Activated CD8-positive, alpha-beta memory T cell treated with anti-CD3 and anti-CD28 coated beads for 1 hour (primary cell): ENCODE results near the gene GLTP.
A peak's percentile ranks its signal among the peaks of the same experiment; 100 is the strongest.

Experiments used
- DNase-seq, 2 donors: peaks; one replicate each; pipeline ENCODE4 v3.0.0-alpha.2; 2020; ENCODE audit warnings: low read depth in 1 of 2; ENCODE audit errors: extremely low read depth in 1 of 2

The GLTP gene

GRCh38 chr12:109844983-109845823 lies 35.1 kb downstream of the GLTP start:
- DNase-seq: peak; percentile 69 to 87

DNA sequence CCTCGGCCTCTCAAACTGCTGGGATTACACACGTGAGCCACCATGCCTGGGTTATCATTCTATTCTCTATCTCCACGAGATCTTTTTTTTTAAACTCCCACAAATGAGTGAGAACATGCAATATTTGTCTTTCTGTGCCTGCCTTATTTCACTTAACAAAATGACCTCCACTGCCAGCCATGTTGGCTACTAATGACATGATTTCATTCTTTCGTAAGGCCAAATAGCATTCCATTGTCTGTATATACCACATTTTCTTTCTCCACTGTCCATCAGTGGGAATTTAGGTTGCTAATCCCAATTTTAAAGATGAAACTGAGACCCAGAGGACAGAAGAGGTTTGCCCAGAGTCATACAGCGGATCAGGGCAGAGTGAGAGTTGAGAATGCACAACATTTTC lies 36.2 kb downstream of the GLTP start:
- DNase-seq: no peak

DNA sequence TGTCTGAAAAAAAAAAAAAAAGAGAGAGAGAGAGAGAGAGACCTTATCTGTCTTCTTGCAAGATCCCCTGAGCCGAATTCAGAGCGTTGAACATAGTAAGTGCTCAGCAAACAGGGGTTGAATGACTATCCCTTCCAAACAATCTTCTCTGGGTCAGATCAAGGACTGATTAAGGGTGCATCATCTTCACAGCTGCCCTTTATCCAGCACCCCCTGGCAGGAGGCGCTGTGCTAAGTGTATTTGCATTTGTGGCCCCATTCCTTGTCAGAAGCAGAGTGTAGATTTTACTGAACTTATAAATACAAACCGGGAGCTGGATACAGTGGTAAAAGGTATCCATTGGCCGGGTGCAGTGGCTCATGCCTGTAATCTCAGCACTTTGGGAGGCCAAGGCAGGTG lies 38.3 kb downstream of the GLTP start:
- DNase-seq: no peak

GRCh38 chr12:109841356-109841755 lies 39.0 kb downstream of the GLTP start:
- no peak for DNase-seq

GRCh38 chr12:109840305-109841074 lies 39.9 kb downstream of the GLTP start:
- no peak for DNase-seq

- DNase-seq: no peak
Observed at GRCh38 chr12:109839444-109839843, 40.9 kb downstream of the GLTP start.

- no peak for DNase-seq
Observed at GRCh38 chr12:109836916-109837315, 43.4 kb downstream of the GLTP start.

DNA sequence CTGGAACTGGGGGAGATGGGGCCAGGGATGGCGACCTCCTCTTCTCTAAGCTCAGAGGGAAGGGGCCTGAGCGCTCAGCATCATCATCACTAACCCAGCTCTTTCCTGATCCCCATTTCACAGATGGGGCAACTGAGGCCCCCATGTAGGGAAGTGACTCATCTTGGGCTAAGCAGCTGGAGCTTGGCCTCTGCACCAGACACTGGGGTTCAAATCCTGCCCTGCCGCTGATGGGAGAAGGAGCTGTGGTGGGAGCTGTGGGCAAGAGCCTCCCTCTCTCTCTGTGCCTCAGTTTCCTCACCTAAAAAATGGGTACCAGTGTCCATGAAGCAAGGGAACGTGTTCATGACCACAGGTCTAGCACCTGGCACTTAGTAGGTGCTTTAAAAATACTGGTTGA lies 44.5 kb downstream of the GLTP start:
- DNase-seq: no peak

DNA sequence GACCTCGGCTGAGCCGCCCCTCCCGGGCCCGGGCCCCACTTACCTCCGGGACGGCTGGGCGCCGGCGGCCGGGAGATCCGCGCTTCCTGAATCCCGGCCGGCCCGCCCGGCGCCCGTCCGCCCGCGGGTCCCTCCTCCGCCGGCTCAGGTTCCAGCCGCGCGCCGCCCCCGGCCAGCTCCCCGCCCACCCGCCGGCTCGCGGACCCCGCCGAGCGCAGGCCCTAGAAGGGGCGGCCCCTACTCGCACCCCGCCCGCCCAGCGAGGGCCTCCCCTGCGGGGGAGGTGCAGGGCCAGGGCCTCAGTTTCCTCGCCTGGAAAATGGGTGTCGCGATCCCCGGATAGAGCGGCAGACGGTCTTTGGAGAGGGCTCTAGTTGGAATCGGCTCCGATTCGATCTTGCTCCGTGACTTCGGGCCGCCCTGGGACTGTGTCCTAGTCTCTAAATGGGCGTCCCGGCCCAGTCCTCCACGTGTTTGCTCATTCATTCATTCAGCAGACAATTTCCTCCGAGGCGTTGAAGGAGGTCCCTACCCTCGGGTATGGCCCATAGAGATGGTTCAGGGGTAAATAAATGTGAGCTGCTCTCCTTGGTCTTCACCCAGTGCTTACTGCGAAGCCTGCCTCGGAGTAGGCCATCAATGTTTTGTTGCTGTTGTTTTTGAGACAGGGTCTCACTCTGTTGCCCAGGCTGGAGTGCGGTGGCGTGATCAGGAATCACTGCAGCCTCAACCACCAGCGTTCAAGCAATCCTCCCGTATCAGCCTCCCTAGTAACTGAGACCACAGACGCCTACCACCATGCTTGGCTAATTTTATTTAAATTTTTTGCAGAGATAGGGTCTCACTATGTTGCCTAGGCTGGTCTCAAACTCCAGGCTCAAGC lies 46.8 kb downstream of the GLTP start, which contains the start of gene TRPV4:
TSS of gene TRPV4 (minus strand) at position 92 of the 883 bp plus-strand sequence. CDS start 18,602 bp downstream, outside the sequence.
- no peak for DNase-seq

GRCh38 chr12:109832541-109833306 lies 47.6 kb downstream of the GLTP start:
- no peak for DNase-seq

- no peak for DNase-seq
Observed at GRCh38 chr12:109831929-109832328, 48.4 kb downstream of the GLTP start.

- DNase-seq: no peak
Observed at GRCh38 chr12:109831365-109831764, 49.0 kb downstream of the GLTP start.

DNA sequence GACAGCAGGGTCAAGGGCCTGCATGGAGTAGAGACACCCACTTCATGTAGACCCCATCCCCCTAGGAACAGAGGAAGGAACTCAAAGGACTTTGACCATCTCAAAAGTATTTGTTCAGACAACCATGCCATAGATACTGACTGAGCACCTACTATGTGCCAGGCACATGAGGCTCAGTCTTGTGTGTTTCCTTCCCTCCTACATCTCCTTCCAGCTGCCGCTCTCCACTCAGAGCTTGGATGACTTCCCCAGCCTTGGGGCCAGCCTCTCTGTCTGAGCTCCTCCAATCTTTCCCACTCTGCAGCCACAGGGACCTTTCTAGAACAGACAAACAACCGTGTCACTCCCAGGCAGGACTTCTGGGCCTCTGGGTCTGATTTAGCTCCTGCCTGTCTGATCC lies 49.6 kb downstream of the GLTP start:
- DNase-seq: no peak

DNA sequence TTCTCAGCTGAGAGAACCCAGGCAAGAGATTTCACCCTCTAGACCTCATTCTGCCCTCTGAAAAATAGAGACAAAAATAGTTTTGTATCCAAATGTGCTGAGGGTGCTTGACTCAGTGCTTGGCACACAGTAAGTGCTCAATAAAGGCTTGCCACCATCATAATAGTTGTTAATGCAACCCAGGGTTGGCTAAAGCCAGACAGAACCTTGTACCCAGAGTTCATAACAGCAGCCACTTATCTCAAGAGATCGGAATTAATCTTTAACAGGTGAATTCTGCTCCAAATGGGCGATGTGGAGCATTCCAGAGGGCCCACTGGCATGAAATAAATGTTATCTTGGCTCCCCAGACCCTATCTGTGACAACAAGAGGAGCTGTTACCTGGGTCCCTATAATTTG lies 50.1 kb downstream of the GLTP start:
- DNase-seq: no peak

DNA sequence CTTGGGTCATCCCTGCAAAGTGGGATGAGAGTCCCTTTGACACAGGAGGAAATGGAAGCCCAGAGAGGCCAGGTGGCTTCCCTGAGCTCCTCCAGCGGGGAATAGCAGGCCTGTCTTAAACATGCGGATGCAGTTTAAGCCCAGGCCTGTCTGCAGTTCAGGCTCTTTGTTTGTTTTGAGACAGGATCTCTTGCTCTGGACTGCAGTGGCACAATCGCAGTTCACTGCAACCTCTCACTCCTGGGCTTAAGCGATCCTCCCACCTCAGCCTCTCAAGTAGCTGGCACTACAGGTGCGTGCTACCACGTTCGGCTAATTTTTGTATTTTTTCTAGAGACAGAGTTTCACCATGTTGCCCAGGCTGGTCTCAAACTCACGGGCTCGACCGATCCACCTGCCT lies 50.7 kb downstream of the GLTP start:
- no peak for DNase-seq

DNA sequence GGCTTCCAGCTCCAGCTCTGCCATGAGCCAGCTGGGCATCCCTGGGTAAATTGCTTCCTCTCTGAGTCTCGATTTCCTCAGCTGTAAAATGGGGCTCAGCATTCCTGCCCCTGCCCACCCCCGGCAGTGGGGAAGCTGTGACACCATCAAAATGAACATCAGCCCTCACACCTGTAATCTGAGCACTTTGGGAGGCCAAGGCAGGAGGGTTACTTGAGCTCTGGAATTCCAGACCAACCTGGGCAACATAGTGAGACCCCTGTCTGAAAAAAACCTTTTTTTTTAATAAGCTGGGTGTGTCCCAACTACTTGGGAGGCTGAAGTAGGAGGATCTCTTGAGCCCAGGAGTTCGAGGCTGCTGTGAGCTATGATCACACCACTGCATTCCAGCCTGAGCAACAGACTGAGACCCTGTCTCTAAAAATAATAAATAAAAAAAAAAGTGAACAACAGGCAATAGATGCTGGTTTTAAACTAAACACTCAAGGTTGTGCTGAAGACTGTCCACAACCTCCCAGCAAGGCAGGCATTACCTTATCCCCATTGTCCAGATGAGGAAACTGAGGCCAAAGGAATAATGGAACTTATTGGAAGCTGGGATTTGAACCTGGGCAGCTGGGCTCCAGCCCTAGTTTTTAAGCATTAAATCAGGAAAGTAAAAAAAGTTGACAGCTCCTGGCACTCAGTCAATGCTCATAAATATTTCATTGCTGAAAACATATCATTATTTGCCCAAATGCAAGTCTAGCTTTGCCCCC lies 51.4 kb downstream of the GLTP start:
- no peak for DNase-seq

- DNase-seq: no peak
Observed at GRCh38 chr12:109827566-109828550, 52.5 kb downstream of the GLTP start.

- DNase-seq: no peak
Observed at GRCh38 chr12:109827080-109827479, 53.3 kb downstream of the GLTP start.
